LNCAP (cell line): Measurements from ENCODE around the gene TTLL11.

ENCODE experiments used
- CTCF ChIP-seq: fragments of 450-650 bp; IDR thresholded peaks from 2 replicates; pipeline ENCODE4 v1.5.1; 2017; ENCODE audit warnings: mild to moderate bottlenecking

TTLL11 gene

GRCh38 chr9:121822093-121823085 lies 270.7 kb downstream of the TTLL11 start:
- TF ChIP-seq CTCF, result no peak

DNA sequence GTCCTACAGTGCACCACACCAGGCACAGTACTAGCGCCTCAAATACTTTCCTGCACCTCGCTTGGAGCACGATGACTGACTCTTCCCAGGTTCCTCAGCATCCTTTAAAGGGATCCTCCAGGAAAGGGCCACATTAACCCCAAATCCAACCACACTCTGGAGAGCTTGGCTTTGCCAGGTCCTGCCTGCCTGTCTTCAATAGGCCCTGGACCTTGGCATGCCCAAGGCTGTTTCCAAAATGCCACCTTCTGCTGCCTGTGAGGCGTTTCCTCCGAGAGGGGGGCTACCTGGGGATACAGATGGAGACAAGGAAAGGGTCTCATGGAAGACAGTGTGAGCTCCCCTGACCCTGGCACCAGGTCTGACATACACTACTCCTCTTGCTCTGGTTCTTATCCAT lies 271.8 kb downstream of the TTLL11 start:
- TF ChIP-seq CTCF, result no peak

- no peak for TF ChIP-seq CTCF
These were observed 272.7 kb downstream of the TTLL11 start for GRCh38 chr9:121820286-121821005.

DNA sequence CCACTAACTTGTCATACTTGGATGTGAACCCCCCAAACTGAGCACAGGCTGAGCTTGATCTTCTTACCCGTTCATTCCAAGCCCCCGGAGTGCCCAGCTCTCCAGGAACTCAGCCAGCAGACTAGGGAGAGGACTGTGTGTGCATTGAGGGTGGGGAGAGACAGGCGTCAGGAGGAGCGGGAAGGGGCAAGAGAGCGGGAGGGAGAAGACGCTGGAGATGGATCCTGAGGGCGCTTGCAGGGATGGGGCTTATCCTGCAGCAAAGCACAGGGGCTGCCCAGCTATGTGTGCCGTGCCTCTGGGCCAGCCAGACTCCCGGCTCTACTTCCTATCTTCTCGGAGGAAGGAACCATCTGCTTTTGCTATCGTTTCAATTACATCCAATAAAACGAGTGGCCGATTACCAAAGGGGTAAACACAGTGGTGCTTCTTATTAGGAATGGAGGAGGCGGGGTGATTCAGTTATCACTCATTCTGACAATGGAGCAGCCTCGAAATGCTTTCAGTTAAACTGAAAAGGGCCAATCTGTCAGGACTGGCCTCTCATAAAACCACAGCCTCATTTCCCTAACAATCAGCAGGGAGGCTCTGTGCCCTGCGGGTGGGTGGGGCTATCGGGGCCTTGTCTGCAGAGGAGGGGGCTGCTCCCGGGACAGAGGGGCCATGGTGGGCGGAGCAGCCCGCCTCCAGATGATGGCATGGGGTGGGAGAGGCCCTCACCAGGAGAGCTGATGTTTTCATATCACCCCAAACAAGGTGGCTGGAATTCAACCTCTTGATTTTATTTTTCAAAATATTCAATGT lies 273.5 kb downstream of the TTLL11 start:
- no peak for TF ChIP-seq CTCF

GRCh38 chr9:121818841-121819427 lies 274.2 kb downstream of the TTLL11 start:
- no peak for TF ChIP-seq CTCF

DNA sequence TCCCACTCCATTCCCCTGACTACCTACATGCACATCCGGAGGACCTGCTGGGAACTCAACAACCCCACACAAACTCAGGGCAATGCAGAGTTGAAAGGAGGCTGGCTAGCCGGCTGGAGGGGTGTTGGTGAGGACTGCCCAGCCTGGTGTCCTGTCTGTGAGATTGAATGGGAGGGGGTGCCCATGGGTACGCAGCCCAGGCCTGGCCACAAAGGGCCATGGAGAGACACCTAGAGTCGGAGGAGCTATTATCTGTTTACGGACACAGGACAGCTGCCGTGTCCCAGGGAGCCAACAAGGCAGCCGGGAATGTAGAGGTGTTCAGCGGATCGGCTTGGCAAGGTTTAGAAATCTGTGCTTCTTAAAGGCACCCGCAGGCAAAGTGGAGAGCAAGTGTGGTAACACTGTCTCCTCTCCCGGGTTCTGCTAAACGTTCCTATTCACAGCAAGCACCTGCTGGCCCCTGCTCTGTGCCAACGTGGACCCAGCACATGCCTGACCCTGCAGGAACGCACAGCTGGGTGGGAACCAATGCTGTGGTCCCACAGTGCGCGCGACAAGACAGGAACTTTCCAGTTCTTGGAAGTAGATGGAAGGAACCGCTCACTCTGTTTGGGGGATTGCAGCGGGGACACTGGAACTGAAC lies 275.0 kb downstream of the TTLL11 start:
- TF ChIP-seq CTCF, result no peak
